Measurements from ENCODE around the gene TPP1. TPM values are rescaled to one million over a fixed set of nuclear protein-coding genes. Genes with fewer than 3 reads are reported as not detected.

TPP1 gene
- total and polyA plus RNA-seq, 2 of the 13 experiments (the other 11 are each of a cell fraction or from before 2014, with no cell fraction given) = 13.9 to 74.6 TPM

DNA sequence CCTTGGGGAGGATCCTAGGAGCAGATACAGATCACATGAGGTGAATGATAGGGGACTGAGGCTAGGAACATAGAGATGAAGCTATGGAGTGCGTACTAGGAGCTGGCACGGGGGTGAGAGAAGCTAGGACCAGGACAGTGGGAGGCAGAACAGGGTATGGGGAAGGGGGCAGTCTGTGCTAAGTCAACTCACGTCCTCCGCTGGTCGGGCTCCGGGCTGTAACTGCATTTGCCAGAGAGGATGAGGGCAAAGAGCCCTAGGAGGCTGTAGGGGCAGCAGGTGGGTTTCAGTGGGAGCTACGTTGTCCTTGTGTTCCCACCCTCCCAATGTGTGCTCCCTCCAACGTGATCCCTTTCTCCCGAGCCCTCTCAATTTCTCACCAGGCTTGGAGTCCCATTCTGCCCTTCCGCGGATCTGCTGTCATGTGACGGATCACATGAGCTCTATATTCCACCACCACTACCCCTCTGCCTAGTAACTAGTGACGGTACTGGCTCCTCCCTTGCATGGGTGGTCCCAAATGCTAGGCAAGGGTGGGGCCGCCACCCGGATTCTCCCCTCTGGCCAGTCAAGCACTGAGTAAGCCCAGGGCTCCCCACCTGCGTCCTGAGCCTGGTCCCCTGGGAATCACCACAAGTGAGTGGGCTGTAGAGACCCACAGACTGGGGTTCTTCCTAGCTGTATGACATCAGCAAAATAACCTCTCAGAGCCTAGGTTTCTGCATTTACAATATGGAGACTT lies at the start of gene TPP1 (continued):
- TF ChIP-seq, protein P1, sequence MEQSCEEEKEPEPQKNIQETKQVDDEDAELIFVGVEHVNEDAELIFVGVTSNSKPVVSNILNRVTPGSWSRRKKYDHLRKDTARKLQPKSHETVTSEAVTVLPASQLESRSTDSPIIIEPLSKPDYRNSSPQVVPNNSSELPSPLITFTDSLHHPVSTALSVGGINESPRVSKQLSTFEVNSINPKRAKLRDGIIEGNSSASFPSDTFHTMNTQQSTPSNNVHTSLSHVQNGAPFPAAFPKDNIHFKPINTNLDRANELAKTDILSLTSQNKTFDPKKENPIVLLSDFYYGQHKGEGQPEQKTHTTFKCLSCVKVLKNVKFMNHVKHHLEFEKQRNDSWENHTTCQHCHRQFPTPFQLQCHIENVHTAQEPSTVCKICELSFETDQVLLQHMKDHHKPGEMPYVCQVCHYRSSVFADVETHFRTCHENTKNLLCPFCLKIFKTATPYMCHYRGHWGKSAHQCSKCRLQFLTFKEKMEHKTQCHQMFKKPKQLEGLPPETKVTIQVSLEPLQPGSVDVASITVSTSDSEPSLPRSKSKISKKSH (CRISPR knock-in tag; IDR thresholded peaks at IDR 0.05; ENCODE audit: borderline replicate concordance) = no peak
- TF ChIP-seq ZMYM4 (CRISPR knock-in tag; IDR thresholded peaks at IDR 0.05) (peak; percentile 36; the same call in 1 of the 2 replicates), ZNF790 (CRISPR knock-in tag; IDR thresholded peaks at IDR 0.05; ENCODE audit: borderline replicate concordance) (no peak), AHR (CRISPR knock-in tag; IDR thresholded peaks at IDR 0.05) (peak; percentile 65; the same call in 1 of the 2 replicates), THAP7 (CRISPR knock-in tag; IDR thresholded peaks at IDR 0.05) (no peak), ZNF326 (CRISPR knock-in tag; IDR thresholded peaks at IDR 0.05; ENCODE audit: borderline replicate concordance) (no peak), ZFP91 (CRISPR knock-in tag; IDR thresholded peaks at IDR 0.05; ENCODE audit: borderline replicate concordance) (peak; percentile 76), ZNF720 (CRISPR knock-in tag; IDR thresholded peaks at IDR 0.05) (no peak), ZNF816 (CRISPR knock-in tag; IDR thresholded peaks at IDR 0.05; ENCODE audit: borderline replicate concordance) (no peak), ZNF552 (CRISPR knock-in tag; IDR thresholded peaks at IDR 0.05; ENCODE audit: borderline replicate concordance) (0 out of 2 replicates have a peak, but pooled peaks have one; percentile 23), KLF15 (CRISPR knock-in tag; IDR thresholded peaks at IDR 0.05; ENCODE audit: borderline replicate concordance) (no peak), TFAP4 (IDR thresholded peaks at IDR 0.05; ENCODE audit: borderline replicate concordance, low read depth) (peak; percentile 44; the same call in 1 of the 2 replicates), NFE2L1 (CRISPR knock-in tag; IDR thresholded peaks at IDR 0.05; ENCODE audit: borderline replicate concordance) (0 out of 2 replicates have a peak, but pooled peaks have one; percentile 68), KDM4B (CRISPR knock-in tag; IDR thresholded peaks at IDR 0.05) (no peak), TCF7 (IDR thresholded peaks at IDR 0.05; ENCODE audit: low read depth) (no peak), ZNF629 (CRISPR knock-in tag; conservative IDR thresholded peaks at IDR 0.05) (no peak), ZFP37 (CRISPR knock-in tag; IDR thresholded peaks at IDR 0.05; ENCODE audit: borderline replicate concordance) (no peak)
- TF ChIP-seq, protein P2, sequence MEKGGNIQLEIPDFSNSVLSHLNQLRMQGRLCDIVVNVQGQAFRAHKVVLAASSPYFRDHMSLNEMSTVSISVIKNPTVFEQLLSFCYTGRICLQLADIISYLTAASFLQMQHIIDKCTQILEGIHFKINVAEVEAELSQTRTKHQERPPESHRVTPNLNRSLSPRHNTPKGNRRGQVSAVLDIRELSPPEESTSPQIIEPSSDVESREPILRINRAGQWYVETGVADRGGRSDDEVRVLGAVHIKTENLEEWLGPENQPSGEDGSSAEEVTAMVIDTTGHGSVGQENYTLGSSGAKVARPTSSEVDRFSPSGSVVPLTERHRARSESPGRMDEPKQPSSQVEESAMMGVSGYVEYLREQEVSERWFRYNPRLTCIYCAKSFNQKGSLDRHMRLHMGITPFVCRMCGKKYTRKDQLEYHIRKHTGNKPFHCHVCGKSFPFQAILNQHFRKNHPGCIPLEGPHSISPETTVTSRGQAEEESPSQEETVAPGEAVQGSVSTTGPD (CRISPR knock-in tag; IDR thresholded peaks at IDR 0.05) = no peak
- TF ChIP-seq, protein P3, sequence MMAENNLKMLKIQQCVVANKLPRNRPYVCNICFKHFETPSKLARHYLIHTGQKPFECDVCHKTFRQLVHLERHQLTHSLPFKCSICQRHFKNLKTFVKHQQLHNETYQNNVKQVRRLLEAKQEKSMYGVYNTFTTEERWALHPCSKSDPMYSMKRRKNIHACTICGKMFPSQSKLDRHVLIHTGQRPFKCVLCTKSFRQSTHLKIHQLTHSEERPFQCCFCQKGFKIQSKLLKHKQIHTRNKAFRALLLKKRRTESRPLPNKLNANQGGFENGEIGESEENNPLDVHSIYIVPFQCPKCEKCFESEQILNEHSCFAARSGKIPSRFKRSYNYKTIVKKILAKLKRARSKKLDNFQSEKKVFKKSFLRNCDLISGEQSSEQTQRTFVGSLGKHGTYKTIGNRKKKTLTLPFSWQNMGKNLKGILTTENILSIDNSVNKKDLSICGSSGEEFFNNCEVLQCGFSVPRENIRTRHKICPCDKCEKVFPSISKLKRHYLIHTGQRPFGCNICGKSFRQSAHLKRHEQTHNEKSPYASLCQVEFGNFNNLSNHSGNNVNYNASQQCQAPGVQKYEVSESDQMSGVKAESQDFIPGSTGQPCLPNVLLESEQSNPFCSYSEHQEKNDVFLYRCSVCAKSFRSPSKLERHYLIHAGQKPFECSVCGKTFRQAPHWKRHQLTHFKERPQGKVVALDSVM (CRISPR knock-in tag; IDR thresholded peaks at IDR 0.05) = no peak

Measured in HepG2 (cell line).